Measurements from ENCODE around the gene GALNT6. TPM values are rescaled to one million over a fixed set of nuclear protein-coding genes. Genes with fewer than 3 reads are reported as not detected.

Gene GALNT6
- 7.1 TPM for polyA plus RNA-seq (2013, experiment 1 of 2)
- polyA plus RNA-seq (2013, experiment 2 of 2), result 6.3 TPM

GRCh38 chr12:51391283-51392123, at the start of gene GALNT6:
Gene GALNT6 (minus strand): TSS chr12:51391406. CDS start chr12:51379781, 11,625 bp downstream.
- Histone ChIP-seq H3K36me3 (ENCODE audit: control insufficient read depth, insufficient read depth, low read length) (no peaks in the 10 kb centered on the region), H3K9me3 (ENCODE audit: control insufficient read depth, low read length) (no peaks in the 10 kb centered on the region), H3K4me3 (ENCODE audit: extremely low read depth, insufficient read depth, low read length, poor library complexity, severe bottlenecking) (peak within 1 kb of the TSS; percentile 48), H3K4me1 (ENCODE audit: control insufficient read depth, insufficient read depth, low read length, poor library complexity, severe bottlenecking) (peaks cover 32% of the 10 kb centered on the region), H3K27ac (ENCODE audit: low read depth, low read length, severe bottlenecking) (peak within 1 kb of the TSS; percentile 11)
- WGBS, 2 experiments (ENCODE audit: insufficient coverage in 2 of 2), result 1% methylated on average over 41 to 69 of the region's 73 CpGs

GRCh38 chr12:51439330-51439729, 48.1 kb upstream of the GALNT6 start:
- Histone ChIP-seq H3K9me3 (ENCODE audit: control insufficient read depth, low read length) (no peaks in the 10 kb centered on the region), H3K4me1 (ENCODE audit: control insufficient read depth, insufficient read depth, low read length, poor library complexity, severe bottlenecking) (no peaks in the 10 kb centered on the region), H3K27ac (ENCODE audit: low read depth, low read length, severe bottlenecking) (no peak overlapping the region), H3K4me3 (ENCODE audit: extremely low read depth, insufficient read depth, low read length, poor library complexity, severe bottlenecking) (no peak overlapping the region), H3K36me3 (ENCODE audit: control insufficient read depth, insufficient read depth, low read length) (no peaks in the 10 kb centered on the region)
- 80 to 88% methylated on average over 1 to 2 of the region's 2 CpGs for WGBS, 2 experiments (ENCODE audit: insufficient coverage in 2 of 2)

- H3K4me3 ChIP-seq (ENCODE audit: extremely low read depth, insufficient read depth, low read length, poor library complexity, severe bottlenecking), result no peak overlapping the region
- no peaks in the 10 kb centered on the region for H3K36me3 ChIP-seq (ENCODE audit: control insufficient read depth, insufficient read depth, low read length)
- no peak overlapping the region for H3K27ac ChIP-seq (ENCODE audit: low read depth, low read length, severe bottlenecking)
- no peaks in the 10 kb centered on the region for H3K9me3 ChIP-seq (ENCODE audit: control insufficient read depth, low read length)
- WGBS, 2 experiments (ENCODE audit: insufficient coverage in 2 of 2), result 100% methylated on average over 1 of the region's 1 CpG; no CpG with 5 or more reads in 1 of the 2 experiments
- H3K4me1 ChIP-seq (ENCODE audit: control insufficient read depth, insufficient read depth, low read length, poor library complexity, severe bottlenecking), result no peaks in the 10 kb centered on the region
Observed at GRCh38 chr12:51437431-51437830, 46.2 kb upstream of the GALNT6 start.

- WGBS, 2 experiments (ENCODE audit: insufficient coverage in 2 of 2), result no CpG with 5 or more reads among the region's 1 CpG
- H3K36me3 ChIP-seq (ENCODE audit: control insufficient read depth, insufficient read depth, low read length), result no peaks in the 10 kb centered on the region
- H3K4me1 ChIP-seq (ENCODE audit: control insufficient read depth, insufficient read depth, low read length, poor library complexity, severe bottlenecking), result no peaks in the 10 kb centered on the region
- no peak overlapping the region for H3K27ac ChIP-seq (ENCODE audit: low read depth, low read length, severe bottlenecking)
- H3K9me3 ChIP-seq (ENCODE audit: control insufficient read depth, low read length), result no peaks in the 10 kb centered on the region
- H3K4me3 ChIP-seq (ENCODE audit: extremely low read depth, insufficient read depth, low read length, poor library complexity, severe bottlenecking), result no peak overlapping the region
Observed at GRCh38 chr12:51434305-51434704, 43.1 kb upstream of the GALNT6 start.

- no peaks in the 10 kb centered on the region for H3K9me3 ChIP-seq (ENCODE audit: control insufficient read depth, low read length)
- WGBS, 2 experiments (ENCODE audit: insufficient coverage in 2 of 2), result 67 to 75% methylated on average over 1 of the region's 2 CpGs
- no peak overlapping the region for H3K4me3 ChIP-seq (ENCODE audit: extremely low read depth, insufficient read depth, low read length, poor library complexity, severe bottlenecking)
- no peaks in the 10 kb centered on the region for H3K36me3 ChIP-seq (ENCODE audit: control insufficient read depth, insufficient read depth, low read length)
- H3K27ac ChIP-seq (ENCODE audit: low read depth, low read length, severe bottlenecking), result no peak overlapping the region
- no peaks in the 10 kb centered on the region for H3K4me1 ChIP-seq (ENCODE audit: control insufficient read depth, insufficient read depth, low read length, poor library complexity, severe bottlenecking)
Observed at GRCh38 chr12:51432921-51433320, 41.7 kb upstream of the GALNT6 start.

GRCh38 chr12:51430196-51430895, 39.1 kb upstream of the GALNT6 start:
- H3K27ac ChIP-seq (ENCODE audit: low read depth, low read length, severe bottlenecking), result no peak overlapping the region
- H3K9me3 ChIP-seq (ENCODE audit: control insufficient read depth, low read length), result no peaks in the 10 kb centered on the region
- no peaks in the 10 kb centered on the region for H3K36me3 ChIP-seq (ENCODE audit: control insufficient read depth, insufficient read depth, low read length)
- H3K4me3 ChIP-seq (ENCODE audit: extremely low read depth, insufficient read depth, low read length, poor library complexity, severe bottlenecking), result no peak overlapping the region
- H3K4me1 ChIP-seq (ENCODE audit: control insufficient read depth, insufficient read depth, low read length, poor library complexity, severe bottlenecking), result no peaks in the 10 kb centered on the region
- WGBS, 2 experiments (ENCODE audit: insufficient coverage in 2 of 2), result 30 to 90% methylated on average over 2 to 3 of the region's 4 CpGs

- no peaks in the 10 kb centered on the region for H3K9me3 ChIP-seq (ENCODE audit: control insufficient read depth, low read length)
- H3K36me3 ChIP-seq (ENCODE audit: control insufficient read depth, insufficient read depth, low read length), result no peaks in the 10 kb centered on the region
- H3K4me1 ChIP-seq (ENCODE audit: control insufficient read depth, insufficient read depth, low read length, poor library complexity, severe bottlenecking), result no peaks in the 10 kb centered on the region
- no peak overlapping the region for H3K27ac ChIP-seq (ENCODE audit: low read depth, low read length, severe bottlenecking)
- no peak overlapping the region for H3K4me3 ChIP-seq (ENCODE audit: extremely low read depth, insufficient read depth, low read length, poor library complexity, severe bottlenecking)
- WGBS, 2 experiments (ENCODE audit: insufficient coverage in 2 of 2), result 90 to 100% methylated on average over 4 of the region's 4 CpGs
Observed at GRCh38 chr12:51429700-51430099, 38.5 kb upstream of the GALNT6 start.

- 79 to 92% methylated on average over 3 of the region's 4 CpGs for WGBS, 2 experiments (ENCODE audit: insufficient coverage in 2 of 2)
- H3K27ac ChIP-seq (ENCODE audit: low read depth, low read length, severe bottlenecking), result no peak overlapping the region
- no peaks in the 10 kb centered on the region for H3K4me1 ChIP-seq (ENCODE audit: control insufficient read depth, insufficient read depth, low read length, poor library complexity, severe bottlenecking)
- H3K36me3 ChIP-seq (ENCODE audit: control insufficient read depth, insufficient read depth, low read length), result no peaks in the 10 kb centered on the region
- H3K9me3 ChIP-seq (ENCODE audit: control insufficient read depth, low read length), result no peaks in the 10 kb centered on the region
- no peak overlapping the region for H3K4me3 ChIP-seq (ENCODE audit: extremely low read depth, insufficient read depth, low read length, poor library complexity, severe bottlenecking)
Observed at GRCh38 chr12:51428256-51428655, 37.0 kb upstream of the GALNT6 start.

- H3K9me3 ChIP-seq (ENCODE audit: control insufficient read depth, low read length), result no peaks in the 10 kb centered on the region
- H3K4me3 ChIP-seq (ENCODE audit: extremely low read depth, insufficient read depth, low read length, poor library complexity, severe bottlenecking), result peak within 1 kb of the TSS; percentile 51
- 0 to 2% methylated on average over 46 to 65 of the region's 73 CpGs for WGBS, 2 experiments (ENCODE audit: insufficient coverage in 2 of 2)
- peaks cover 3% of the 10 kb centered on the region for H3K4me1 ChIP-seq (ENCODE audit: control insufficient read depth, insufficient read depth, low read length, poor library complexity, severe bottlenecking)
- no peaks in the 10 kb centered on the region for H3K36me3 ChIP-seq (ENCODE audit: control insufficient read depth, insufficient read depth, low read length)
- peak within 1 kb of the TSS; percentile 23 for H3K27ac ChIP-seq (ENCODE audit: low read depth, low read length, severe bottlenecking)
Observed at GRCh38 chr12:51424662-51425539, 33.7 kb upstream of the GALNT6 start, which contains the start of gene SLC4A8. Gene SLC4A8 (plus strand): TSS chr12:51424831. CDS start chr12:51424988, 157 bp downstream.

GRCh38 chr12:51424094-51424661, 33.0 kb upstream of the GALNT6 start:
- peaks cover 3% of the 10 kb centered on the region for H3K4me1 ChIP-seq (ENCODE audit: control insufficient read depth, insufficient read depth, low read length, poor library complexity, severe bottlenecking)
- H3K36me3 ChIP-seq (ENCODE audit: control insufficient read depth, insufficient read depth, low read length), result no peaks in the 10 kb centered on the region
- peak overlapping the region; percentile 51 for H3K4me3 ChIP-seq (ENCODE audit: extremely low read depth, insufficient read depth, low read length, poor library complexity, severe bottlenecking)
- no peaks in the 10 kb centered on the region for H3K9me3 ChIP-seq (ENCODE audit: control insufficient read depth, low read length)
- WGBS, 2 experiments (ENCODE audit: insufficient coverage in 2 of 2), result 44 to 50% methylated on average over 8 to 9 of the region's 10 CpGs
- no peak overlapping the region for H3K27ac ChIP-seq (ENCODE audit: low read depth, low read length, severe bottlenecking)
